Endothelial cell of umbilical vein (primary cell): ENCODE results near the gene TMPRSS6.

Experiments used
- EZH2 ChIP-seq: IDR thresholded peaks from 2 replicates; pipeline ENCODE4 v1.6.1; 2012; ENCODE audit warnings: borderline replicate concordance, low read depth, mild to moderate bottlenecking, moderate library complexity, low read length, inconsistent platforms; ENCODE audit not compliant: severe bottlenecking
- JUN ChIP-seq: IDR thresholded peaks from 2 replicates; pipeline ENCODE4 v1.6.1; 2011; ENCODE audit warnings: borderline replicate concordance, low read depth; ENCODE audit not compliant: insufficient read length, insufficient read depth
- TF ChIP-seq, protein P1 (sequence below), 2 donors: IDR thresholded peaks; 1 replicate in 1 of 2; 2 replicates in 1 of 2; pipeline ENCODE4 v1.5.1; 2011; ENCODE audit warnings: low read length in 2 of 2, mild to moderate bottlenecking in 2 of 2, moderate library complexity in 2 of 2, control low read depth in 1 of 2, inconsistent platforms in 1 of 2, low read depth in 1 of 2; ENCODE audit not compliant: insufficient read depth in 1 of 2; ENCODE audit errors: extremely low read depth in 1 of 2
- TF ChIP-seq, protein P2 (sequence below): IDR thresholded peaks from 2 replicates; pipeline ENCODE4 v1.6.1; 2011; ENCODE audit not compliant: insufficient read depth, insufficient read length

DNA sequence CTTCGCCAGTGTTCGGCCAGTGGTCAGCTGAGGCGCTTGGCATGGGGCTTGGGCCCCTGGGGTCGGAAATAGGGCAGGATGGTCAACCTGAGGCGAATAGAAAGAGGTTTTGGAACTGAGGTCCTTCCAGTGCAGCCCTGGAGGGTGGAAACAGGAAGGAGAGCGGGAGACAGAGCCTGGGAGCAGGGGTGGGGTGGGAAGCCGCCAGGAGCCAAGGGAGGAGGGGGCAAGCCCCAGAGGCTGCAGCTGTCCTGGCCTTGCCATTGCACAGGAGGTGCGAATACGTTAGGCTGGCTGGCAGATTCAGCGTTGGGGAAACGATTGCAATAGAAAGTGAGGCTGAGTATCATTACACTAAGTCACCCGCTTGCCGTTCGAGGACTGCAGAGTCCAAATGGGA lies 71.8 kb downstream of the TMPRSS6 start:
- TF ChIP-seq EZH2, result no peak
- TF ChIP-seq, protein P1, sequence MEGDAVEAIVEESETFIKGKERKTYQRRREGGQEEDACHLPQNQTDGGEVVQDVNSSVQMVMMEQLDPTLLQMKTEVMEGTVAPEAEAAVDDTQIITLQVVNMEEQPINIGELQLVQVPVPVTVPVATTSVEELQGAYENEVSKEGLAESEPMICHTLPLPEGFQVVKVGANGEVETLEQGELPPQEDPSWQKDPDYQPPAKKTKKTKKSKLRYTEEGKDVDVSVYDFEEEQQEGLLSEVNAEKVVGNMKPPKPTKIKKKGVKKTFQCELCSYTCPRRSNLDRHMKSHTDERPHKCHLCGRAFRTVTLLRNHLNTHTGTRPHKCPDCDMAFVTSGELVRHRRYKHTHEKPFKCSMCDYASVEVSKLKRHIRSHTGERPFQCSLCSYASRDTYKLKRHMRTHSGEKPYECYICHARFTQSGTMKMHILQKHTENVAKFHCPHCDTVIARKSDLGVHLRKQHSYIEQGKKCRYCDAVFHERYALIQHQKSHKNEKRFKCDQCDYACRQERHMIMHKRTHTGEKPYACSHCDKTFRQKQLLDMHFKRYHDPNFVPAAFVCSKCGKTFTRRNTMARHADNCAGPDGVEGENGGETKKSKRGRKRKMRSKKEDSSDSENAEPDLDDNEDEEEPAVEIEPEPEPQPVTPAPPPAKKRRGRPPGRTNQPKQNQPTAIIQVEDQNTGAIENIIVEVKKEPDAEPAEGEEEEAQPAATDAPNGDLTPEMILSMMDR (IDR thresholded peaks at IDR 0.05; ENCODE audit: extremely low read depth in 1 of 2, insufficient read depth in 1 of 2, low read depth in 1 of 2, low read length in 2 of 2), result no peak
- no peak for TF ChIP-seq JUN
- TF ChIP-seq, protein P2, sequence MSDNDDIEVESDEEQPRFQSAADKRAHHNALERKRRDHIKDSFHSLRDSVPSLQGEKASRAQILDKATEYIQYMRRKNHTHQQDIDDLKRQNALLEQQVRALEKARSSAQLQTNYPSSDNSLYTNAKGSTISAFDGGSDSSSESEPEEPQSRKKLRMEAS, result no peak
